ENCODE data around the gene KLK6. TPM values are rescaled to one million over a fixed set of nuclear protein-coding genes. Genes with fewer than 3 reads are reported as not detected.

The KLK6 gene
- polyA plus RNA-seq, 3 donors: not detected

DNA sequence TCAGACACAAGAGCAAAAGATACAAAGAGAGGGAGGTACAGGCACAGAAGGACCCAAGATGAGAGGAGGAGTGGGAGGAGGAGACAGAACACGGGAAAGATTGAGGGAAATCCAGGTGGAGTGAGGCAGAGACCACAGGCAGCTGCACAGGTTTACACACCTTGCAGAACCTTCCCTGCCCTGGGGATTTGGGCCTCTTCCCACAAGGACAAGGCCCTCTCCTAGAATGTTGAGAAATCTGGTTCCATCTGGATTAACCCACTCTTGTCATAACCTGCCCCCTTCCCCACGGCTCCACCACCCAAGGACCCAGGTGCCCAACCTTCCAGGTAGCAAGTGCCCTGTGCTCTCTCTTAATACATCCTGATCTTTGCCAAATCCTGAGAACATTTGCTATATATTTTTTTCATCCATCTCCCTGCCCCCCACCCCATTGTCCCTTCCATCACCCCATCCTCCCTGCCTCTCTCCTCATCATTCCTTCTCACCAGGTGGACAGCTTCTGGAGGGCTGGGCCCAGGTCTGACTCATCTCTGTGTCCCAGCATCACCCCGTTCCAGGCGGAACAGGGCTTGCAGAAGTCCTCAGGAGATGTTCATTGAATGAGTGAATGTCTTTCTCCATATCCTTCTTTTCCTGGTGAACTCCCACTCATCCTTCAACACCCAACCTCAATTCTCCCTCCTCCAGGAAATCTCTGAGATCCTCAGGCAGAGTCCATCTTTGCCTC is 40.8 kb upstream of the KLK6 start:
- Histone ChIP-seq H3K36me3 (replicated peaks in 1 of 2; ENCODE audit: control insufficient read depth in 1 of 2, insufficient read depth in 2 of 2, low read length in 2 of 2) (no peaks in the 10 kb centered on the region), H4K20me1 (ENCODE audit: insufficient read depth, low read length) (no peaks in the 10 kb centered on the region), H2AFZ (ENCODE audit: insufficient read depth, low read depth, low read length, poor library complexity, severe bottlenecking) (no peak overlapping the region), H3K4me3 (replicated peaks in 1 of 3; ENCODE audit: low read depth in 2 of 3, low read length in 3 of 3) (no peak overlapping the region), H3K9me3 (replicated peaks in 1 of 2; ENCODE audit: control insufficient read depth in 1 of 2, insufficient read depth in 1 of 2, low read length in 2 of 2) (no peaks in the 10 kb centered on the region), H3K27ac (ENCODE audit: low read depth in 1 of 2, low read length in 2 of 2) (no peak overlapping the region), H3K27me3 (ENCODE audit: control insufficient read depth in 2 of 2, insufficient read depth in 2 of 2, low read length in 2 of 2) (peaks cover 0 to 2% of the 10 kb centered on the region in 2 donors), H3K9ac (ENCODE audit: insufficient read depth, low read length, poor library complexity, severe bottlenecking) (no peak overlapping the region), H3K4me2 (replicated peaks; ENCODE audit: extremely low read depth, low read length, poor library complexity, severe bottlenecking) (no peak overlapping the region), H3K4me1 (ENCODE audit: control insufficient read depth in 1 of 2, insufficient read depth in 2 of 2, low read length in 2 of 2) (no peaks in the 10 kb centered on the region), H3K79me2 (ENCODE audit: insufficient read depth, low read length) (no peaks in the 10 kb centered on the region)
- Mint-ChIP-seq H3K4me3 (no peak overlapping the region), H3K9me3 (peaks cover 0 to 1% (median 0%) of the 10 kb centered on the region in 7 donors), H3K27me3 (ENCODE audit: low read depth in 3 of 3) (peaks cover 21 to 39% (median 29%) of the 10 kb centered on the region in 3 donors), H3K27ac (no peak overlapping the region), H3K4me1 (no peaks in the 10 kb centered on the region), H3K36me3 (no peaks in the 10 kb centered on the region)
- WGBS (ENCODE audit: insufficient coverage): 89% methylated on average over 1 of the region's 4 CpGs
- TF ChIP-seq, protein P1, sequence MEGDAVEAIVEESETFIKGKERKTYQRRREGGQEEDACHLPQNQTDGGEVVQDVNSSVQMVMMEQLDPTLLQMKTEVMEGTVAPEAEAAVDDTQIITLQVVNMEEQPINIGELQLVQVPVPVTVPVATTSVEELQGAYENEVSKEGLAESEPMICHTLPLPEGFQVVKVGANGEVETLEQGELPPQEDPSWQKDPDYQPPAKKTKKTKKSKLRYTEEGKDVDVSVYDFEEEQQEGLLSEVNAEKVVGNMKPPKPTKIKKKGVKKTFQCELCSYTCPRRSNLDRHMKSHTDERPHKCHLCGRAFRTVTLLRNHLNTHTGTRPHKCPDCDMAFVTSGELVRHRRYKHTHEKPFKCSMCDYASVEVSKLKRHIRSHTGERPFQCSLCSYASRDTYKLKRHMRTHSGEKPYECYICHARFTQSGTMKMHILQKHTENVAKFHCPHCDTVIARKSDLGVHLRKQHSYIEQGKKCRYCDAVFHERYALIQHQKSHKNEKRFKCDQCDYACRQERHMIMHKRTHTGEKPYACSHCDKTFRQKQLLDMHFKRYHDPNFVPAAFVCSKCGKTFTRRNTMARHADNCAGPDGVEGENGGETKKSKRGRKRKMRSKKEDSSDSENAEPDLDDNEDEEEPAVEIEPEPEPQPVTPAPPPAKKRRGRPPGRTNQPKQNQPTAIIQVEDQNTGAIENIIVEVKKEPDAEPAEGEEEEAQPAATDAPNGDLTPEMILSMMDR (IDR thresholded peaks at IDR 0.05): no peak
- no peak for DNase-seq
- intact Hi-C loops (cut with micrococcal nuclease): no loop called here

DNA sequence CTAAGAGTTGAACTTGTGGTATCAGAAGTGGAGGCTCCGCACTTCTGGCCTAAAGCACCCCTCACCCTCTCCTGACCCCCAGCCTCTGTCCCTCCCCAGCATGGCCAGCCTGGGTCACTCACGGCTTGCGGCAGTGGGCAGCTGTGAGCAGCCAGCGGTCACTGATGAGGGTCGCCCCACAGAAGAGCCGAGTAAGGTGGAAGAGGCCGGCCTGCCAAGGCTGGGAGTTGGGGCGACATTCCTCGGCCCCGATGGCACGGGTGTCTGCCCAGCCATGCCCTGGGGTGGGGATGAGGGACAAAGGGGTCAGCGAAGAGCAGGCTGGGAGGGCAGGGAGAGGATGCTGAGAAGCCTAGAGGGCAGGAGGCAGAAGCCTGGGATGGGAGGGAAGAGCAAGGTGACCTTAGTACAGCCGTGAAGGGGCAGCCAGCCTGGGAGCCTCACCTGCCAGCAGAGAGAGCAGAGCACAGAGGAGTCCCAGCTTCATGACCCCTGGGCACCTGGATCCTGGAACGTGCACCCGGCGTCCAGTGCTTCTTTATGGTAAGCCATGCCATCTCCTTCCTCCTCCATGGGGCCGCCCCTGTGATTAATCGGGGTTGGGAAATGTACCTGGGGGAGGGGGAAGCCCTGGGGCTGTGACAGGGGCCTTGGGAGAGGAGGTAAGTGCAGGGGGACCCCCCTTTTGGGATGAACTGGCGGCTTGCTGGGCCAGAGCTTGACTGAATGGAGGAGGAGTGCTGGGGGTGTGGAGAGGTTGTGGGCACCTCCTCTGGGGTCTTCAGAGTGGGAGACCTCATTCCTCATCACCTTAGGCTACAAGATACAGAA is 39.9 kb upstream of the KLK6 start:
- H3K27me3 Mint-ChIP-seq (ENCODE audit: low read depth in 3 of 3): peaks cover 14 to 36% (median 29%) of the 10 kb centered on the region in 3 donors
- no peak overlapping the region for H3K27ac Mint-ChIP-seq
- H3K9me3 Mint-ChIP-seq: peaks cover 0 to 2% (median 0%) of the 10 kb centered on the region in 7 donors
- Histone ChIP-seq H3K4me2 (replicated peaks; ENCODE audit: extremely low read depth, low read length, poor library complexity, severe bottlenecking) (no peak overlapping the region), H3K4me3 (replicated peaks in 1 of 3; ENCODE audit: low read depth in 2 of 3, low read length in 3 of 3) (no peak overlapping the region), H3K9me3 (replicated peaks in 1 of 2; ENCODE audit: control insufficient read depth in 1 of 2, insufficient read depth in 1 of 2, low read length in 2 of 2) (no peaks in the 10 kb centered on the region), H3K27ac (ENCODE audit: low read depth in 1 of 2, low read length in 2 of 2) (no peak overlapping the region), H3K4me1 (ENCODE audit: control insufficient read depth in 1 of 2, insufficient read depth in 2 of 2, low read length in 2 of 2) (no peaks in the 10 kb centered on the region), H3K36me3 (replicated peaks in 1 of 2; ENCODE audit: control insufficient read depth in 1 of 2, insufficient read depth in 2 of 2, low read length in 2 of 2) (no peaks in the 10 kb centered on the region), H3K9ac (ENCODE audit: insufficient read depth, low read length, poor library complexity, severe bottlenecking) (no peak overlapping the region), H4K20me1 (ENCODE audit: insufficient read depth, low read length) (no peaks in the 10 kb centered on the region), H3K27me3 (ENCODE audit: control insufficient read depth in 2 of 2, insufficient read depth in 2 of 2, low read length in 2 of 2) (no peaks in the 10 kb centered on the region), H3K79me2 (ENCODE audit: insufficient read depth, low read length) (no peaks in the 10 kb centered on the region), H2AFZ (ENCODE audit: insufficient read depth, low read depth, low read length, poor library complexity, severe bottlenecking) (no peak overlapping the region)
- intact Hi-C loops (cut with micrococcal nuclease): no loop called here
- H3K4me1 Mint-ChIP-seq: no peaks in the 10 kb centered on the region
- TF ChIP-seq, protein P1 (IDR thresholded peaks at IDR 0.05): no peak
- DNase-seq: no peak
- WGBS (ENCODE audit: insufficient coverage): 78% methylated on average over 12 of the region's 19 CpGs
- no peak overlapping the region for H3K4me3 Mint-ChIP-seq
- H3K36me3 Mint-ChIP-seq: no peaks in the 10 kb centered on the region
